ENCODE results near the gene HECW1.

Gene HECW1

DNA sequence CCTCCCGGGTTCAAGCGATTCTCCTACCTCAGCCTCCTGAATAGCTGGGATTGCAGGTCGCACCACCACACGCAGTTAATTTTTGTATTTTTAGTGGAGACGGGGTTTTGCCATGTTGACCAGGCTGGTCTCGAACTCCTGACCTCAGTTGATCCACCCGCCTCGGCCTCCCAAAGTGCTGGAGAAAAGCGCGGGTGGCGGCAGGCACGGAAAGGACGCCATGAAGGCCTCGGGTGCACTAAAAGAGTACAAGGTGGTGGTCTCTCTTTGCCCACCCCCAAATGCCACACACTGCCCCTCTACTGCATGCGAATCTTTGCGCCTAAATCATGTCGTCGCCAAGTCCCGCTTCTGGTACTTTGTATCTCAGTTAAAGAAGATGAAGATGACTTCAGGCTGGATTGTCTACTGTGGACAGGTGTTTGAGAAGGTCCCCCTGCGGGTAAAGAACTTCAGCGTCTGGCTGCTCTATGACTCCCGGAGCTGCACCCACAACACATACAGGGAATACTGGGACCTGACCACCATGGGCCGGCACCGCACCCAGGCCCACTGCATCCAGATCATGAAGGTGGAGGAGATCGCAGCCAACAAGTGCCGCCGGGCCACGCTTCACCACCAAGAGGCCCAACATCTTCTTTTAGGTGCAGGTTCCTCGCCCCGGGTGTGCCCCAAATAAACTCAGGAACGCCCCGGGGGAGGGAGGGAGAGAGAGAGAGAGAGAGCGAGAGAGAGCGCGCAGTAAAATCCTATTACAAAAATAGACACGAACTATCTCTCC lies 161.7 kb downstream of the HECW1 start:
- no peak for DNase-seq

DNA sequence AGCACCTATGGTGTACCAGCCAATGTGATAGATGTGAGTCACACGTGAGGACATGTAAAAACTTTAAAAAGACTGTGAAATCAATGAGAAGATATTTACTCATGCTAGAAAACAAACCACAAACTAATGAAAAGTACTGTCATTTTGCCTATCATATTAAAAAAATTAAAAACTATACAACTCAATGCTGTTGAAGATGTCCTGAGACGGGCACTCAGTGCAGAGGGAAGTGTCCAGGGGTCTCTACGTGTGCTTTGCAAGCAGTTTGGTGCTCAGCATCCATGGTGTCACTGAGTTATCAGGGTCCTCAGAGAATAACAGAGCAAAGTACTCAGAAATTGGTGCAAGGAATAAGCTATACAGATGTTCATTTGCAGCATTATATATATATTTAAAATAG lies 162.3 kb downstream of the HECW1 start:
- no peak for DNase-seq

DNA sequence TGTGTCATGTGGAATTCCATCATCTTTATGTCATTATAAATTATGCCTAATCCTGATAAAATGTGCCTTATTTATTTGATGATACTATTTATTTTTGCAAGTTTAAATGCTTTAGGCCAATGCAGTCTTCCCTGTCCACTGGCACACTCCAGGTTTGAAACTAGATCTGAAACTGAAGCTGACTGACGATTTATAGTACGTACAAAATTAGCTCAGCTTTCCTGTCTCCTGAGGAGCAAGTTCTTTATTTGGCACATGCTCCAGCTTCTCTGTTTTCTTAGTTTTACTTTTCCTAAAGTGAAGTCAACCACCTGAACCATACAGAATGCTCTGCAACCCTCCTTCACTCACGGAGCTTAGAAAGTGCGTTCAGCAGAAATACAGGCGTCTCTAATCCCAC lies 164.1 kb downstream of the HECW1 start:
- no peak for DNase-seq

DNA sequence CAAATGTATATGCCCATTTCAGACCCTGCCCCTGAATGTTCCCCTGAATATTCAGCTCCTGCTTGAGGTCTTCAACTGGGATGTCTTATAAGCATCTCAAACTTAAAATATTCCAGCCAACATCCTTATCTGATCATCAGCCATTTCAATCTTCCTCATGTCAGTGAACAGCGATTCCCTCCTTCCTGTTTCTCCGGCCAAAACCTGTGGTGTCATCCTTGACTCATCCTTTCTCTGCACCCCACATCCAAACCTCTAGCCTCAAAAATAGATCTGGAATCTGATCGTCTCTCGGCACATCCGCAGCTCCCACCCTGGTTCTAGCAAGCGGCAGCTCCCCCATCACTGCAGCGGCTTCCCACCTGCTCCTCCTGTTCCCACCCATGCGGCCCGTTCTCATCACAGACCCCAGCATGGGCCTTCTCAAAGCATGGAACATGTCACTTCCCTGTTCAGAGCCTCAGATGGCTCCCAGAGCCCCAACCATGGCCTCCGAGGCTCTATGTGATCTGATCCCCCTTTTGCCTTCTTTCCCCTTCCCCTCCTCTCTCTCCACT lies 165.7 kb downstream of the HECW1 start:
- DNase-seq = no peak

DNA sequence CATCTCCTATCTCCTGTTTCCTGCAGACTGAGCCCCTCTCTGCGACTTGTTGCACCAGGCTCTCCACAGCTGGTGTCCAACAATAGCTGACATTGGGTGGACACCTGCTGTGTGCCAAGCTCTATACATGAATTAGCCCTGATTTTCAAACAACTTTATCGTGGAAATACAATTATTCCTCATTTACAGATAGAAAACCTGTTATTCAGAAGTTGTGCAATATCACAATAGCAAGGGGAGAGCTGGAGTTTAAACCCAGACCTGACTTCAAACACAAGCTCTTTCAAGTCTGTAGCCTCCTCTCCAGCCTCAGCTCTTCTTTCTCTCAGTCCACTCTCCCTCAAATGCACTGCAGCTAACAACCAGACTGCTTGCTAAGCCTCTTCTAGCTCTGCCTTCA lies 168.8 kb downstream of the HECW1 start:
- no peak for DNase-seq

DNA sequence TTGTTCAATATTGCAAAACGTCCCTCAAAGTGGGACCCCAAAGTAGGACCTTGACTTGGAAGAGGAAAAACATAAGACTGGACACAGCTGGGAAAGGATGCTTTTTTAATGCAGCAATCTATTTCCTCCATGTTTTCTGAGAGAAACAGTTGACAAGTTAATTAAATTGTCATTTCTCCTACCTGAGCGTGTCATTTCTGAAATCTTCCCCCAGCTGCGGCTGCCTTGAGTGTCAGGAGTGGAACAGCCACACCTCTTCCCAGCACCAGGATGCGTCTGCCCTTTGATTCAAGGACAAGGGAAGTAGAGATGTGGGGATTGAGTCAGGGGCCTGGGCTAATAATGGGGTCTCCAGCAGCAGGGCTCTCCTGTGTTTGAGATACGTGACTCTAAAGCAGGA lies 171.3 kb downstream of the HECW1 start:
- DNase-seq = no peak

DNA sequence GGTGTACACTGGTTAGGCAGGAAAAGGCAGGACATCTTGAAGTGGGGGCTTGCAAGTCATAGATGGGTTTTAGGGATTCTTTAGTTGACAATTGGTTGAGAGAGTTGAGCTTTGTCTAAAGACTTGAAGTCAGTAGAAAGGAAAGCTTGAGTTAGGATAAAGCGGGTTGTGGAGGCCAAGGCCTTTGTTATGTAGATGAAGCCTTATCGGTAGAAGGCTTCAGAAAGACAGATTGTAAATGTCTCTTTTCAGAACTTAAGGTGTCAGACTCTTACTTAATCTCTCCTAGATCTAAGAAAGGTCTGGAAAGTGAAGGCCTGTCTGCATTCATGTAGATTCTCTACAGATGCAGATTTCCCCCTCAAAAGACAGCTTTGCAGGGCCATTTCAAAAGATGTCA lies 177.4 kb downstream of the HECW1 start:
- DNase-seq = no peak

DNA sequence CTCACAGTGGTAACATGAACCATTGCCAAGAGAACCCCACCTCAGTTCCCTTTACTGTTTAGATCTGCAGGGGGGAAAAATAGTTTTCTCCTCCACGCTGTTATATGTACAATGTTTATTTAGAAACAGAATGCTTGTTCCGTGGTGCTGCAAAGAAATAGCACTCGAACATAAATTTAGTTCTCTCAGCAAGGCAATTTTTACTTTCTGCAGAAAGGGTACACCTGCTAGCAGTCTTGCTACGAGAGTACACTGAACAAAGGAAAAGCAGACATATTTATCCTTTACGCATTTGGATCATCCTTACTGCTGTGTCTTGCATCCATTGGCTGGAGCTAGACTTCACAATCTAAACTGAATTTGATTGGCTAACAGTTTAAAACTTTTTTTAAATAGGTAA lies 178.5 kb downstream of the HECW1 start:
- DNase-seq = no peak

DNA sequence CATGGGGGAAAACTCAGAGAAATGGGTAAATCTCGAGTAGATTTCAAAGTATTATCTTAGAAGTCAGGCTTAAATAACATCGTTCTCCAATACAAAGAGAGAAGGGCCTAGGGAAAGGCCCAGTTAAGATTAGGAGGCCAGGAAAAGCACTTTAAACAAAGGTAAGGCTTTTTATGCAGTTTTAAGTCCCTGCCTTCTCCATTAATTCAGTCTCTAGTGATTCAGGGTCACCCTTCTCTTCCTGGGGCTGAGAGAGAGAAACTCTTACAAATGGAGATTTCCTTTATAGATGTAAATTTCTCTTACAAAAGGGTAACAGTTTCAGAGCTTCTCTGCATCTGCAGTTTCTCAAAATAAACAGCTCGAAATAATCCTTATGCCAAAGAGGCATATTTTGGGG lies 179.3 kb downstream of the HECW1 start:
- no peak for DNase-seq

DNA sequence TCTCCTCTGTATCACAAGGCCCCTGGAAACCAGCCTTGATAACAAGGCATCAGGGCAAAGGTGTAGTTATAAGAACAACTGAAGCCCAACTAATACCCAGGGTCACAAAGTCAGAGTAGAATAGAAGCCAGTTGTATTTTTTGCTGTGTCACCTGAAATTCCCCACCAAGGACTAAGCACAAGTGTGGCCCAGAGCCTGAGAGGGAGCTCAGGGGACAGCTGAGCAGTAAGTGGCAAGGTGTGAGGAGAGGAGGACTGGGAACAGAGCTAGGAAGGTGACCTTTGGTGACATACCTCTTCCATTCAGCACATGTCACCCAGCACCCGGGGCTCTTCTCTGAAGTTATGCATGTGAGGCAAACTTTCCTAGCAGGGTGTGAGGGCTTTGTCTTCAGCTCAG lies 179.9 kb downstream of the HECW1 start:
- DNase-seq = no peak

DNA sequence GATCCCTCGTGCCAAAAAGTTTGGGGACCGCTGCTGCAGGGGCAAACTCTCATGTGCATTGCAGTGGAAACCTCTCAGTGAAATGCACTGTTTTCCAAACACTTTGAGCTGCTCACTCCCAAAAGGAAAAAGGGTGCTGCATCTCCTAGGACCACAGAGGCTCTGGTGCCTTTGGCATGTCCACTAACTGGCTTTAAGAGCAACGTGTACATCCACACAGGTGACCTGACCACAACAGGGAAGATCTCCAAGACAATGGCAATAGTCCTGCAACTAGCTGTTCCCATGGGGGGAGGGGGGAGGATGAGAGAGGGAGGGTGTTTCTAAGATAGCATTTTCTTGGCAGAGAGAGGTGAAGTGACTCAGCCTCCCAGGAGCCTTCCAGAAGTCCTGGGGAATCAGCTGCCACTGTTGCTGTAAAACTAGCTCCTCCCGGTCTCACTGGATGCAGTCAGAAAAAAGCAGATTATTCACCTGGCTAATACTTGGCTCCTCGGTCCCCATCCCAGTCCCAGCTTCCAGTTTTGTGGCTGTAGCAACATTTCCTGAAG lies 181.7 kb downstream of the HECW1 start:
- DNase-seq = peak; percentile 83

DNA sequence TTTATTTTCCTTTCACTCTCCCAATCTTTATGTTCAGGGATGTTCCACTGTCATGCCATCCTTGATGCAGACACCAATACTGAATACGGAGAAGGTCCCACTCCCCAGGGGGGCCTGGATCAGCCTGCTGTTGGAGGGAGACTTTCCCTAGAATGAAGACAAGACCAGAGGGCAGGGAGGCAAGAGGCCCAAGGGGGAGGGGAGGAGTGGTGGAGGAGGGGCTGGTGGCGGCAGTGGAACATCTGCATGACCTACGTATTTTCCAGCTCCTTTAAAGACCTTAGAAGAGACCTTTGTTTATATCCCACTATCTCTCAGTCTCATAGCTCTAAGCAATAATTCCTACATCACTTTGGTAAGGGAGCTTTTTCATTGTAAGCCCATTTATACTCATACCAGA lies 183.0 kb downstream of the HECW1 start:
- DNase-seq = no peak

DNA sequence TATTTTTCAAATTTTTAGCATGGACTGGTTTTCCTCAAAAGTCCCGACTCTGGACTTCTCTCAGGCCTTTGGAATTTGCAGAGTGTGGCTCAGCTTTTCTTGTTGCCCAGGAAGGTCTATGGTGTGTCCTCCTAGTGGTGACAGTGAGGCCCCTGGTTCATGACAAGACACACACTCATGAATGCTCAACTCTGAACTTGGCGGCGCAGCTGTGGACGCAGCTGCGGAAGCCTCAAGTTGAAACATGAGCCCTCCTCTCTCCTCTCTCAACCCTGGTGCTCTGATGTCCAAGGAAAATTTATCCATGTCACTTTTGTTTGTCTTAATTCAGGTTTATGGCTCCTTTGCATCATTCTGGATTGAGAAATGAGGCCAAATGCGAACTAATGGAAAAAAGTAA lies 183.9 kb downstream of the HECW1 start:
- DNase-seq = no peak

DNA sequence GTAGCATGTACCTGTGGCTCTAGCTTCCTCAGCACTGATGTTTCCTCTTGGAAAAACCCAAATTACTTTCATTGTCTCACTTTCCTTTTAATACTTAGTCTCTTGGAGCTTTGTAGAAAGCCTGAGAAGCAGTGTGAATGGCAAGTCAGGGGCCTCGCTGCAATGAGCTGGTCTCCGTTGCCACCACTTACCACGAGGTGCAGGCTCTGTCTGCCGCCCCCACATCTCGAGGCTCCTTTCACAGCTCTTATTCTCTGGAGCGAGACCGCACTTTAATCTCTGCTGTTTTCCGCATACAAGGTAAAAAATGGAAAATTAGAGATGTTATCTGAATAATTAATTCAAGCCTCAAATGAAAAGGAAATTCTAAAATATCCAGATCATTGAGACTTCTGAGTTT lies 186.2 kb downstream of the HECW1 start:
- no peak for DNase-seq

DNA sequence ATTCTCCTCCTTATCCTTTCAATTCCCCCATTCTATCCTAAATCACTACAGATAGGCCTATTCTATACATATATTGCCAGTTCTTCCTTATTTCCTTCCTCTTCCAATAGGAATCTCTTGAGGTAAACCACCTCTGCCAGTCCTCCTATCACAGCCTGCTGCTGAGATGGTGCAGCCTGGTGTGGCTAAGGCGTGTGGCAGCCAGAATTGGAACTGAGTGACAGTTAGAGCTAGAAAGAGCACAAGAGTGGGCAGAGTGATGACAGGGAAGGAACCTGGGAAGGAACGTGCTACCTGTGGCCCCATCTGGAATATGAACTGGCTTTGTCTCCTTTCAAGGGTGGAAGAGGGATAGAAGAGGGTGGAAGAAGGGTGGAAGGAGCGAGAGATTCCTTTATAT lies 187.7 kb downstream of the HECW1 start:
- DNase-seq = no peak

DNA sequence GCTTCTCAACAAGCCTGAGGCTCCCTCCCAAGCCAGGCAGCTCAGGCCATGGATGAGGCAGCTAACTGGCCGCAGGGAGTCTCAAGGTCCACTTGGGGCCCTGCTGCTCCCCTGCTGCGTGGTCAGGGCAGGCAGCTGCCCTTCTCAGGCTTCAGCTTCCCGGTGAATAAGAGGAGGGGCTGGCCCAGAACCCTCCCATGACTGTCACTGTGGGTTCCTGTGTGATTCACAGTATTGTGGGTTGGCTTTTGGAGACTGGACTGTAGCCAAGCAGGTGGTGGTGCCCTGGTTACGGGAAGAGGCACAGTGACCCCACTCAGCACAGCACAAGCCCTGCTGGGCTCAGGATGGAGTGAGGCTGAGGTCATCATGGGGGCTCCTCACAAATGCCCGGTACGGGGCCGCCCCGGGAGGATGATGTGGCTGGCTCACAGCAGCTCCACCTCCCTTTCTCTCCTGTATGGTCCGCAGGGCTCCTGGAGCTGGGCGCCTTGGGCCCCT lies 189.8 kb downstream of the HECW1 start:
- DNase-seq = peak; percentile 43

DNA sequence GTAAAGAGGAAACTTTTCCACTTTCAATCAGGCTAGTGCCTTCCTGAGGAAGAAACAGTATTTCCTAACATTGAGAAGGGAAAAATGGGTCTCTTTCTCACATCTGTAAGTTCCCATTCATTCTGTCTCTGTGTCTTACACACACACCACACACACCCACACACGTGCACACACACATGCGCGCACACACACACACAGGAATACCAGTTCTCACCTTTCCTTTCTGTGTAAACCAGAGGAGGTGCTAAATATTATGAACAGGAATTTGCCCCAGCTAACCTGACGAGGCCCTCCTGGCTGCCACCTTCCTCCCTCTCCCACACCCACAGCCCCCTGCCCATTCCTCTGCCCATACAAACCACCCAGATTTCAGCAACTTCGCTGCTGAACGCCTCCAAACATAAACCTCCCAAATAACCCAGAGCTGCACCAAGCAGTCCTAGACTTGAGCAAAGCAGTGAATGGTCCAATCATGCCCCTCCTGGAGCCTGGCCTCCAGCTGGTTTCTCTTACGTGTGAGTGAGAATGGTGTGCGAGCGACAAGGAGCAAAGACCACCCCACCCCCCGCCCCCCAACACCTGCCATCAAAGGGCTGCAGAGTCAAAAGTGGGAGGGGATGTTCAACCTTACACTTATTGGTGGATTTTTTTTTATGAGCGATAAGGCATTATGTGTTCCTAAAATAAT lies 190.5 kb downstream of the HECW1 start:
- no peak for DNase-seq

DNA sequence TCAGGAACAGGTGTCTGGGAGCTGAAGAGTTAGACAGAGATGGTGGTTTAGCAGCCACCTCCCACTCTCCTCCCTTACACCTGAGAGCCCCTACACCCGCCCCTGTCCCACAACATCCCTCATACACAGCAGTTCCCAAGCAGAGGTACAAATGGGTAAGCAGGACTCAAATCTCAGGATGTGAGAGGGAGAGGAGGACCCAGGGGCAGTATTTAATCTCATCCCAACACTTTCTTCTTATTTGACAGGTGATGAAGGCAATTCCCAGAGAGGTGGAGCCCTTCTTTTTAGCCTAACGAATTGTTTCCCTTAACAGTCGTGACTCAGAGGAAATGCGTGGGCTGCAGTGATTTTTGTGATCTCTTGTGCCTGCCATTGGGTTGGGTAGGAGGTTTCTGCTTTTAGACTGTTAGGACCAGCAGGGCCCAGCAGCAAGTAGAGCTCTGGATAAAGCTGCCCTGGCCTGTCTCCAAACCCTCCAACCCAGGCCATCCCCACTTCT lies 191.3 kb downstream of the HECW1 start:
- DNase-seq = no peak

DNA sequence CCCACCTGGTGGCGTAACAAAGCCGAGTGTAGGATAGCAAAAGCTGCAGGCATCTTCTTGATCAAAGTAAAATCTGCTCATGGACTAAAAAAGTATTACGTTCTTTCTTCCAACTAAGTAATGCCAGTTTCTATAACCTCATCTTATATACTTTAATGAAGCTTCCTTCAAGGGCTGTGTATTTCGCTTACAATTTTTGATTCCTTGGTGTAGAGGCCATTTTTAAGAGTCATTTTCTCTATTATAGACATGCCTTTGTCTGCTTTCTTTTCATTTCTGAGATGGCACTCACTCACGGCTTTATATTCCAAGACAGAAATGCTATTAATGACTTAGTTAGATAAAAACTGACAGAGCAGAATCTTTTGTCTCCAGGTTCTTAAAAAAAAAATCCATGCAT lies 194.0 kb downstream of the HECW1 start:
- DNase-seq = no peak

DNA sequence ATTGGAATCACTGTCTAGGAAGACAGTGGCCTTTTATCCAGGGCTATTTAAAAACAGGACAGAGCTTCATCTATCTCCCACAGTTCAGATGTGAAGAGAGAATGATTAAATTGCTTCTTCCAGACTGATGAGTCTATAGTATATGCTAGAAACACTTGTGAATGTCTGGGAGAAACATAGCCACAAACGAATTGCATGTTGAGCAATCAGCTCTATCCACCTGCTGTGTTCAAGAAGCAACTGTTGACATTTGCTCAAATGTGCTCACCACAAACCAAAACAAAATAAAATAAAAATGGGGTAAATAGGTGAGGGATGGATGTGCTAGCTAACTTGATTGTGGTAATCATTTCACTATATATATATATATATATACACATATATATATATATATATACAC lies 195.1 kb downstream of the HECW1 start:
- DNase-seq = no peak

DNA sequence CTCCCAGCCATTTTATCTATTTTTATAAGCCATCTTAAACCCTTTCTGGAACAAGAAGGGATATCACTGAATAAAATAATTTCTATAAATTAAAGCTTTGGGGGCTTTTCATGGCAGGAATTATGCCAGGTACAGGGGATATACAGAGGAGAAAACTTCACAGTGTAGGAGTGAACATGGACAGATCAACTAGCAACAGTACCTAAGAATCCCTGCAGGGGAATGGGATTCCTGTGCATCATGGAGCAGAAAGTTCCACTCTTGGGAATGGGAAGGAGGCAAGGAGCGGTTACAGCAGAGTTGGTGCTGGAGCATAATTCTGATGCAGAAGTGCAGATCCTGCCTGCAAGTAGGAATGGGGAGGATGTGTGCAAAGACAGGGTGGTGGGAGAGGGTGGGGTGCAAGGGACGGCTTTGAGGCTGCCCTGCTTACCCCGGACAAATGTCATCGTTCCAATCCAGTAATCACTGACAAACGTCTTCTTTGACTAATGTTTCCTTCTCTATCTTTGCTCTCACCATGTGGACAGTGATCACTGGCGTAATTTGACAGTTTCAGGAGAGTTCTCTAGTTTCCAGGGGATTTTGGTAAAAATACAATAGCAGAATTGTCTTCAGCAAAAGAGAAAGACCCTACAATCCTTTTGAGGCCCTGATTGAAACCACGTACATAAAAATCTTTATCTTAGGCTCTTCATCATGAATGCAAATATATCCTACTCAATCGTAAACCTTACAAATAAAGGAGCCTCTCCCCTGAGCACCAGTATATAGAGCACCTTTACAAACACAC lies 196.7 kb downstream of the HECW1 start:
- DNase-seq = no peak

DNA sequence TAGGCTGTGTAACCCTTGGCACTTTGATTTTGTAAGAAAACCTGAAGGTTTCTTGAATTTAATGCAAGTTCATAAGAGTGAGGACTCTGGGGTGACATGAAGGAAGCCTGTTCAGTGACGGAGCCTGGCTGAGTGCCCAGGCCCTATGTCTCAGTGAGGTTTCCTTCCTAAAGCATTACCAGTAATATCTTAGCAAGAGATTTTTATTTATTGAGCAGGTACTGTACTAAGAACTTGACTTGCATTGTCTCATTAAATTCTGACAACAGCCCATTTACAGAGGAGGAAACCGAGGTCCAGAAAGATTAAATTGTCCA lies 197.2 kb downstream of the HECW1 start:
- no peak for DNase-seq

DNA sequence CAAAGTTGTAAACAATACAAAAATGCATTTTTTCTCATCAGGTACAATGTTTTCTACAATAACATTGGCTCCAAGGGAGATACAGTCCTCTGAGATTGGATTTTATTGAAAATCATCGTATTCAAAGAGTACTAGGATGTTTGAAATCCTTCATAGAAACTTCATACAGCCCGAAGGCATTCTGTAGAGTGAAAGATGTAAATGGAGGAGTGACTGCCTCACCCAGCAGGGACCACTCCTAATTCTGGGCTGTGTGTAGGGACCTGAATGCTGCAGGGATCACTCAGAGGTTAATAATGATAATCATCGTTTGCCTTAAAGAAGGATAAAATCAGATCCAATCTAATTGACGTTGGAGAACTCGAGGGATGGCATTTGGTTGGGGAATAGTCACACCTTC lies 198.6 kb downstream of the HECW1 start:
- DNase-seq = no peak

Data from fibroblast of skin of back (primary cell).